ENCODE data around the gene PTPRD.

DNA sequence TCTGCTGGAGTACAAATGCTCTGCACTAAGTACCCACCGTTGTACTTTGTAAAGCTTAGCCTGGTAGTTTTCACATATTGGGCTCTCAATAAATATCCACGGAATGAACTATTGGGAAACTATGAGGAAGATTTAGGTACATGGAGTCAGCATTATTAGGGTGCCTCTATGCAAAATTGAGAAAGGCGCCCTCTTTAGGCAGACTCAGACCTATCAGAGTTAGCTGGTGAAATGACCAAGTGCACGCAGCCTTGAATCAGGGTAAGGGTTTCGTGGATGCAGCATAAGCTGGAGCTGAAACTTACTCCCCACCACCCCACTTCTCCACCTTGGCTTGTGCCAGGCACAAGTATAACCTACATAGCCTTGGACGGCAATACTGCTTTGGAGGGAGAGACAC lies 1634.5 kb downstream of the PTPRD start:
- TF ChIP-seq CTCF (IDR thresholded peaks at IDR 0.05 in 4 of 5, conservative IDR thresholded peaks at IDR 0.05 in 1 of 5) (no peak), POLR2A (IDR thresholded peaks at IDR 0.05) (no peak)
